ENCODE measurements around the gene TUBB2B.

TUBB2B gene

GRCh38 chr6:3271756-3272155 is 44.3 kb upstream of the TUBB2B start:
- Histone ChIP-seq H3K4me3 (ENCODE audit: low read depth, low read length) (no peak overlapping the region), H3K27ac (no peak overlapping the region), H3K36me3 (replicated peaks) (peaks cover 25% of the 10 kb centered on the region), H3K27me3 (replicated peaks) (no peaks in the 10 kb centered on the region)
- in situ Hi-C loops (cut with HindIII; ENCODE audit: low pct_ligation_motif_present, low sequenced_read_pairs), result no loop called here
- no peak for DNase-seq
- no peak for TF ChIP-seq CTCF (IDR thresholded peaks at IDR 0.05; ENCODE audit: low read depth, low read length, missing control alignments)

- no peak for TF ChIP-seq CTCF (IDR thresholded peaks at IDR 0.05; ENCODE audit: low read depth, low read length, missing control alignments)
- no peaks in the 10 kb centered on the region for H3K27me3 ChIP-seq (replicated peaks)
- H3K4me3 ChIP-seq (ENCODE audit: low read depth, low read length), result no peak overlapping the region
- DNase-seq, result no peak
- in situ Hi-C loops (cut with HindIII; ENCODE audit: low pct_ligation_motif_present, low sequenced_read_pairs), result no loop called here
- H3K36me3 ChIP-seq (replicated peaks), result peaks cover 25% of the 10 kb centered on the region
- no peak overlapping the region for H3K27ac ChIP-seq
These were observed 42.8 kb upstream of the TUBB2B start for GRCh38 chr6:3270258-3270657.

- Histone ChIP-seq H3K36me3 (replicated peaks) (peaks cover 27% of the 10 kb centered on the region), H3K27me3 (replicated peaks) (no peaks in the 10 kb centered on the region), H3K27ac (no peak overlapping the region), H3K4me3 (ENCODE audit: low read depth, low read length) (no peak overlapping the region)
- TF ChIP-seq CTCF (IDR thresholded peaks at IDR 0.05; ENCODE audit: low read depth, low read length, missing control alignments), result no peak
- DNase-seq, result no peak
- in situ Hi-C loops (cut with HindIII; ENCODE audit: low pct_ligation_motif_present, low sequenced_read_pairs), result no loop called here
These were observed 42.0 kb upstream of the TUBB2B start for GRCh38 chr6:3269281-3269975.

- Histone ChIP-seq H3K27me3 (replicated peaks) (no peaks in the 10 kb centered on the region), H3K36me3 (replicated peaks) (peaks cover 35% of the 10 kb centered on the region), H3K4me3 (ENCODE audit: low read depth, low read length) (no peak overlapping the region), H3K27ac (no peak overlapping the region)
- no peak for TF ChIP-seq CTCF (IDR thresholded peaks at IDR 0.05; ENCODE audit: low read depth, low read length, missing control alignments)
- in situ Hi-C loops (cut with HindIII; ENCODE audit: low pct_ligation_motif_present, low sequenced_read_pairs), result no loop called here
- no peak for DNase-seq
These were observed 41.2 kb upstream of the TUBB2B start for GRCh38 chr6:3268680-3269079.

- DNase-seq, result no peak
- no peak overlapping the region for H3K4me3 ChIP-seq (ENCODE audit: low read depth, low read length)
- TF ChIP-seq CTCF (IDR thresholded peaks at IDR 0.05; ENCODE audit: low read depth, low read length, missing control alignments), result no peak
- peaks cover 32% of the 10 kb centered on the region for H3K36me3 ChIP-seq (replicated peaks)
- no peak overlapping the region for H3K27ac ChIP-seq
- H3K27me3 ChIP-seq (replicated peaks), result no peaks in the 10 kb centered on the region
- in situ Hi-C loops (cut with HindIII; ENCODE audit: low pct_ligation_motif_present, low sequenced_read_pairs), result no loop called here
These were observed 39.7 kb upstream of the TUBB2B start for GRCh38 chr6:3267162-3267561.

- Histone ChIP-seq H3K36me3 (replicated peaks) (peaks cover 24% of the 10 kb centered on the region), H3K27me3 (replicated peaks) (no peaks in the 10 kb centered on the region), H3K27ac (no peak overlapping the region), H3K4me3 (ENCODE audit: low read depth, low read length) (no peak overlapping the region)
- in situ Hi-C loops (cut with HindIII; ENCODE audit: low pct_ligation_motif_present, low sequenced_read_pairs), result no loop called here
- TF ChIP-seq CTCF (IDR thresholded peaks at IDR 0.05; ENCODE audit: low read depth, low read length, missing control alignments), result no peak
- no peak for DNase-seq
These were observed 38.7 kb upstream of the TUBB2B start for GRCh38 chr6:3266170-3266569.
